HEK293 (cell line): ENCODE results near the gene RPS27.
A peak's percentile ranks its signal among the peaks of the same experiment; 100 is the strongest.

Experiments used
- GLI2 ChIP-seq: fragments of 450-650 bp; formaldehyde crosslinking; IDR thresholded peaks from 2 replicates; pipeline ENCODE4; 2017; ENCODE audit warnings: missing biosample characterization, missing genetic modification characterization, low read depth, borderline replicate concordance
- KLF9 ChIP-seq: fragments of 450-650 bp; formaldehyde crosslinking; IDR thresholded peaks from 2 replicates; pipeline ENCODE4 v1.5.1; 2016; ENCODE audit warnings: missing biosample characterization, missing genetic modification characterization, low read depth
- MYNN ChIP-seq: fragments of 450-650 bp; formaldehyde crosslinking; IDR thresholded peaks from 2 replicates; pipeline ENCODE4 v1.5.1; 2016; ENCODE audit warnings: missing biosample characterization, missing genetic modification characterization, borderline replicate concordance
- MZF1 ChIP-seq: fragments of 450-650 bp; formaldehyde crosslinking; IDR thresholded peaks from 2 replicates; pipeline ENCODE4 v1.5.1; 2017; ENCODE audit warnings: missing biosample characterization, missing genetic modification characterization, borderline replicate concordance
- PRDM6 ChIP-seq: fragments of 450-650 bp; formaldehyde crosslinking; IDR thresholded peaks from 2 replicates; pipeline ENCODE4 v1.5.1; 2017; ENCODE audit warnings: missing biosample characterization, missing genetic modification characterization
- SCRT1 ChIP-seq: fragments of 450-650 bp; formaldehyde crosslinking; IDR thresholded peaks from 2 replicates; pipeline ENCODE4 v1.5.1; 2016; ENCODE audit warnings: missing biosample characterization, missing genetic modification characterization, borderline replicate concordance
- SCRT2 ChIP-seq: fragments of 450-650 bp; formaldehyde crosslinking; IDR thresholded peaks from 2 replicates; pipeline ENCODE4 v1.5.1; 2016; ENCODE audit warnings: missing biosample characterization, missing genetic modification characterization
- SP7 ChIP-seq: fragments of 450-650 bp; formaldehyde crosslinking; IDR thresholded peaks from 2 replicates; pipeline ENCODE4 v1.5.1; 2016; ENCODE audit warnings: missing biosample characterization, missing genetic modification characterization
- YY2 ChIP-seq: fragments of 450-650 bp; formaldehyde crosslinking; IDR thresholded peaks from 2 replicates; pipeline ENCODE4 v1.5.1; 2016; ENCODE audit warnings: missing biosample characterization, missing genetic modification characterization
- ZBTB11 ChIP-seq: fragments of 450-650 bp; formaldehyde crosslinking; conservative IDR thresholded peaks from 2 replicates; pipeline ENCODE4 v1.5.1; 2016; ENCODE audit warnings: low read depth, missing biosample characterization, missing genetic modification characterization
- ZBTB17 ChIP-seq: fragments of 450-650 bp; formaldehyde crosslinking; IDR thresholded peaks from 2 replicates; pipeline ENCODE4 v1.5.1; 2016; ENCODE audit warnings: missing biosample characterization, missing genetic modification characterization
- ZBTB20 ChIP-seq: fragments of 450-650 bp; formaldehyde crosslinking; IDR thresholded peaks from 2 replicates; pipeline ENCODE4 v1.5.1; 2016; ENCODE audit warnings: missing biosample characterization, missing genetic modification characterization
- ZBTB21 ChIP-seq: fragments of 450-650 bp; formaldehyde crosslinking; IDR thresholded peaks from 2 replicates; pipeline ENCODE4 v1.5.1; 2017; ENCODE audit warnings: missing biosample characterization, missing genetic modification characterization
- ZBTB26 ChIP-seq: fragments of 450-650 bp; formaldehyde crosslinking; optimal IDR thresholded peaks from 2 replicates; pipeline ENCODE3; 2016; ENCODE audit warnings: missing biosample characterization, mild to moderate bottlenecking, missing genetic modification characterization
- ZBTB48 ChIP-seq: fragments of 450-650 bp; formaldehyde crosslinking; IDR thresholded peaks from 2 replicates; pipeline ENCODE4 v1.5.1; 2016; ENCODE audit warnings: missing biosample characterization, missing genetic modification characterization
- ZBTB7A ChIP-seq: fragments of 450-650 bp; formaldehyde crosslinking; IDR thresholded peaks from 2 replicates; pipeline ENCODE4 v1.5.1; 2016; ENCODE audit warnings: low read depth, missing biosample characterization, missing genetic modification characterization
- ZFP37 ChIP-seq: fragments of 450-650 bp; formaldehyde crosslinking; IDR thresholded peaks from 2 replicates; pipeline ENCODE4 v1.5.1; 2016; ENCODE audit warnings: missing biosample characterization, missing genetic modification characterization
- ZIC2 ChIP-seq: fragments of 450-650 bp; formaldehyde crosslinking; IDR thresholded peaks from 2 replicates; pipeline ENCODE4 v1.5.1; 2016; ENCODE audit warnings: missing biosample characterization, missing genetic modification characterization
- ZNF239 ChIP-seq: fragments of 450-650 bp; formaldehyde crosslinking; IDR thresholded peaks from 2 replicates; pipeline ENCODE4 v1.5.1; 2016; ENCODE audit warnings: missing biosample characterization, missing genetic modification characterization
- ZNF311 ChIP-seq: fragments of 450-650 bp; formaldehyde crosslinking; IDR thresholded peaks from 2 replicates; pipeline ENCODE4 v1.5.1; 2017; ENCODE audit warnings: missing biosample characterization, missing genetic modification characterization, borderline replicate concordance
- ZNF341 ChIP-seq: fragments of 450-650 bp; formaldehyde crosslinking; IDR thresholded peaks from 2 replicates; pipeline ENCODE4; 2016; ENCODE audit warnings: low read depth, missing biosample characterization, missing genetic modification characterization
- ZNF449 ChIP-seq: fragments of 450-650 bp; formaldehyde crosslinking; IDR thresholded peaks from 2 replicates; pipeline ENCODE4 v1.5.1; 2017; ENCODE audit warnings: missing biosample characterization, mild to moderate bottlenecking, missing genetic modification characterization, moderate library complexity
- ZNF585B ChIP-seq: fragments of 450-650 bp; formaldehyde crosslinking; IDR thresholded peaks from 2 replicates; pipeline ENCODE4 v1.5.1; 2016; ENCODE audit warnings: missing biosample characterization, missing genetic modification characterization
- ZNF600 ChIP-seq: fragments of 450-650 bp; formaldehyde crosslinking; IDR thresholded peaks from 2 replicates; pipeline ENCODE4 v1.5.1; 2016; ENCODE audit warnings: missing biosample characterization, missing genetic modification characterization
- ZNF623 ChIP-seq: fragments of 450-650 bp; formaldehyde crosslinking; IDR thresholded peaks from 2 replicates; pipeline ENCODE4 v1.5.1; 2016; ENCODE audit warnings: missing biosample characterization, missing genetic modification characterization
- ZNF626 ChIP-seq: fragments of 450-650 bp; sonication (Bioruptor Pico); formaldehyde crosslinking; IDR thresholded peaks from 2 replicates; pipeline ENCODE4 v1.5.1; 2018; ENCODE audit warnings: missing biosample characterization, missing genetic modification characterization, inconsistent platforms
- ZNF629 ChIP-seq: fragments of 450-650 bp; formaldehyde crosslinking; IDR thresholded peaks from 2 replicates; pipeline ENCODE4 v1.5.1; 2017; ENCODE audit warnings: missing biosample characterization, missing genetic modification characterization
- ZNF660 ChIP-seq: fragments of 450-650 bp; IDR thresholded peaks from 2 replicates; pipeline ENCODE4 v1.5.1; 2018; ENCODE audit warnings: missing biosample characterization, mild to moderate bottlenecking, missing genetic modification characterization
- ZNF76 ChIP-seq: fragments of 450-650 bp; formaldehyde crosslinking; IDR thresholded peaks from 2 replicates; pipeline ENCODE4; 2016; ENCODE audit warnings: low read depth, missing biosample characterization, missing genetic modification characterization, borderline replicate concordance
- ZSCAN5A ChIP-seq: fragments of 450-650 bp; formaldehyde crosslinking; IDR thresholded peaks from 2 replicates; pipeline ENCODE4 v1.5.1; 2016; ENCODE audit warnings: missing biosample characterization, missing genetic modification characterization

The RPS27 gene

GRCh38 chr1:153977250-153978240 is 13.0 kb upstream of the RPS27 start, which contains the start of gene JTB (continued):
- no peak for TF ChIP-seq ZNF585B
- peak; percentile 100 for TF ChIP-seq ZBTB48 (tag by site-specific recombination)
- peak; percentile 98 for TF ChIP-seq ZNF76 (tag by site-specific recombination)
- 0 out of 2 replicates have a peak, but pooled peaks have one; percentile 60 for TF ChIP-seq ZFP37 (tag by site-specific recombination)
- TF ChIP-seq ZBTB20: peak; percentile 95
- TF ChIP-seq ZBTB21 (tag by site-specific recombination): peak; percentile 35; the same call in 1 of the 2 replicates
- TF ChIP-seq SCRT2 (tag by site-specific recombination): peak; percentile 92
- peak; percentile 90 for TF ChIP-seq ZBTB26 (tag by site-specific recombination)
- no peak for TF ChIP-seq ZNF311
- peak; percentile 36 for TF ChIP-seq ZBTB11
- TF ChIP-seq ZNF239 (tag by site-specific recombination): no peak
- TF ChIP-seq ZNF629 (tag by site-specific recombination): peak; percentile 51; the same call in 1 of the 2 replicates
- TF ChIP-seq ZNF449 (tag by site-specific recombination): no peak; the same call in 1 of the 2 replicates
- no peak for TF ChIP-seq PRDM6
- TF ChIP-seq SCRT1: peak; percentile 91; the same call in 1 of the 2 replicates
- TF ChIP-seq YY2 (tag by site-specific recombination): peak; percentile 82
- TF ChIP-seq SP7 (tag by site-specific recombination): 0 out of 2 replicates have a peak, but pooled peaks have one; percentile 27
- peak; percentile 94 for TF ChIP-seq ZNF600 (tag by site-specific recombination)
- TF ChIP-seq ZSCAN5A (tag by site-specific recombination): no peak
- no peak for TF ChIP-seq KLF9 (tag by site-specific recombination)
- TF ChIP-seq GLI2 (tag by site-specific recombination): no peak
- TF ChIP-seq ZBTB17 (tag by site-specific recombination): peak; percentile 99
- peak; percentile 62 for TF ChIP-seq ZNF623 (tag by site-specific recombination)
- TF ChIP-seq MZF1 (tag by site-specific recombination): no peak
- peak; percentile 54 for TF ChIP-seq ZIC2 (tag by site-specific recombination)
- no peak for TF ChIP-seq MYNN (tag by site-specific recombination)
- TF ChIP-seq ZNF660 (tag by site-specific recombination): no peak; the same call in none of the 2 replicates
- TF ChIP-seq ZNF341 (tag by site-specific recombination): peak; percentile 61
- no peak for TF ChIP-seq ZNF626 (tag by site-specific recombination)
- TF ChIP-seq ZBTB7A (tag by site-specific recombination): no peak
